GM23338 (cell line): ENCODE data around the gene CRYZL1. TPM values are rescaled to one million over a fixed set of nuclear protein-coding genes. Genes with fewer than 3 reads are reported as not detected.

Source experiments
- ATAC-seq: fragments of 200-7000 bp; cut with Tn5 transposase; 3 replicates; pipeline ENCODE4 v1.9.1; 2020
- DNase-seq: peaks from one replicate; pipeline ENCODE4 v3.0.0-alpha.2; 2015; ENCODE audit warnings: low spot score
- H2AFZ ChIP-seq: fragments of 200-600 bp; sonication (generic); 2 replicates; pipeline ENCODE4 v1.8.0; 2016; ENCODE audit warnings: antibody characterized with exemption, mild to moderate bottlenecking, moderate library complexity
- H3F3A ChIP-seq: fragments of 200-600 bp; sonication (generic); replicated peaks from 2 replicates; pipeline ENCODE4 v1.8.0; 2017; ENCODE audit warnings: antibody characterized with exemption, mixed run types, low read depth
- H3K27ac ChIP-seq: fragments of 200-600 bp; sonication (generic); 2 replicates; pipeline ENCODE4 v1.6.1; 2016; ENCODE audit warnings: low read depth
- H3K27me3 ChIP-seq: fragments of 200-600 bp; sonication (generic); 2 replicates; pipeline ENCODE4 v1.8.0; 2016; ENCODE audit warnings: mild to moderate bottlenecking, mixed run types, moderate library complexity; ENCODE audit not compliant: insufficient read depth
- H3K36me3 ChIP-seq: fragments of 200-600 bp; sonication (generic); 2 replicates; pipeline ENCODE4 v1.8.0; 2016; ENCODE audit warnings: mild to moderate bottlenecking; ENCODE audit not compliant: insufficient read depth
- H3K4me1 ChIP-seq: fragments of 200-600 bp; sonication (generic); 2 replicates; pipeline ENCODE4 v1.8.0; 2016; ENCODE audit warnings: mild to moderate bottlenecking, moderate library complexity; ENCODE audit not compliant: insufficient read depth
- H3K4me2 ChIP-seq: fragments of 200-600 bp; sonication (generic); 2 replicates; pipeline ENCODE4 v1.7.1; 2017; ENCODE audit warnings: mixed run types
- H3K4me3 ChIP-seq: fragments of 200-600 bp; sonication (generic); 2 replicates; pipeline ENCODE4 v1.6.1; 2016; ENCODE audit warnings: mixed run types
- H3K79me2 ChIP-seq: fragments of 200-600 bp; sonication (generic); replicated peaks from 2 replicates; pipeline ENCODE4 v1.8.0; 2017; ENCODE audit warnings: mild to moderate bottlenecking; ENCODE audit not compliant: insufficient read depth
- H3K9me2 ChIP-seq: fragments of 200-600 bp; sonication (generic); 2 replicates; pipeline ENCODE4 v1.8.0; 2017; ENCODE audit not compliant: insufficient read depth
- H4K20me1 ChIP-seq: fragments of 200-600 bp; sonication (generic); replicated peaks from 2 replicates; pipeline ENCODE4 v1.8.0; 2017; ENCODE audit warnings: mild to moderate bottlenecking; ENCODE audit not compliant: insufficient read depth
- H3K27ac Mint-ChIP-seq: 2 replicates; pipeline ENCODE4 v1.8.0; 2020; ENCODE audit warnings: inconsistent platforms, mild to moderate bottlenecking, moderate library complexity, mixed read lengths
- H3K27me3 Mint-ChIP-seq: 3 replicates; pipeline ENCODE4 v1.8.0; 2022; ENCODE audit warnings: low read depth, mild to moderate bottlenecking, moderate library complexity, mixed read lengths, inconsistent platforms; ENCODE audit not compliant: insufficient read depth, poor library complexity
- H3K36me3 Mint-ChIP-seq: 3 replicates; pipeline ENCODE4 v1.8.0; 2021; ENCODE audit warnings: low read depth, mild to moderate bottlenecking, inconsistent platforms, moderate library complexity, mixed read lengths
- H3K4me1 Mint-ChIP-seq: 3 replicates; pipeline ENCODE4 v1.8.0; 2020; ENCODE audit warnings: mild to moderate bottlenecking, inconsistent platforms, mixed read lengths
- H3K4me3 Mint-ChIP-seq: 3 replicates; pipeline ENCODE4 v1.8.0; 2021; ENCODE audit warnings: moderate library complexity, mild to moderate bottlenecking, inconsistent platforms, mixed read lengths
- H3K9me3 Mint-ChIP-seq: 3 replicates; pipeline ENCODE4 v1.8.0; 2020; ENCODE audit warnings: moderate library complexity, mild to moderate bottlenecking, inconsistent platforms, mixed read lengths
- CREB1 ChIP-seq: fragments of 250-450 bp; sonication (Bioruptor Pico); IDR thresholded peaks from 2 replicates; pipeline ENCODE4 v1.5.0; 2020; ENCODE audit warnings: low read depth, mild to moderate bottlenecking, moderate library complexity
- EZH2 ChIP-seq: fragments of 200-600 bp; sonication (generic); IDR thresholded peaks from one replicate; pipeline ENCODE4 v1.8.0; 2017; ENCODE audit warnings: antibody characterized with exemption, mild to moderate bottlenecking, low read depth; ENCODE audit not compliant: unreplicated experiment
- EZH2phosphoT487 ChIP-seq: fragments of 200-600 bp; sonication (generic); IDR thresholded peaks from one replicate; pipeline ENCODE4 v1.8.1; 2018; ENCODE audit warnings: antibody characterized with exemption; ENCODE audit not compliant: unreplicated experiment
- JUNB ChIP-seq: IDR thresholded peaks from one replicate; pipeline ENCODE4 v1.6.1; 2016; ENCODE audit warnings: antibody characterized with exemption; ENCODE audit not compliant: unreplicated experiment
- NANOG ChIP-seq: IDR thresholded peaks from 2 replicates; pipeline ENCODE4 v1.6.1; 2016; ENCODE audit warnings: antibody characterized with exemption, borderline replicate concordance
- POLR2AphosphoS5 ChIP-seq: IDR thresholded peaks from 2 replicates; pipeline ENCODE4 v1.6.1; 2016; ENCODE audit warnings: antibody characterized with exemption, low read depth
- STAT1 ChIP-seq: IDR thresholded peaks from one replicate; pipeline ENCODE4 v1.6.1; 2016; ENCODE audit warnings: antibody characterized with exemption; ENCODE audit not compliant: unreplicated experiment
- ZNF114 ChIP-seq: fragments of 250-450 bp; sonication (Bioruptor Pico); IDR thresholded peaks from 2 replicates; pipeline ENCODE4 v1.5.0; 2020; ENCODE audit warnings: mild to moderate bottlenecking, moderate library complexity
- ZNF331 ChIP-seq: fragments of 250-450 bp; sonication (Bioruptor Pico); IDR thresholded peaks from 2 replicates; pipeline ENCODE4 v1.5.0; 2020; ENCODE audit warnings: low read depth, mild to moderate bottlenecking, moderate library complexity
- polyA plus RNA-seq: library from polyadenylated mRNA; unstranded; fragments of >200 nt; fragmentation: Nextera tagmentation; extraction: Ambion mirVana; gene quantifications from 2 replicates; pipeline ENCODE4 v1.2.1, GENCODE V29; 2016
- total RNA-seq: library from RNA; depleted of rRNA; stranded (reverse); fragments of >200 nt; shearing (Covaris generic); gene quantifications from 2 replicates; pipeline ENCODE4 v1.2.3, GENCODE V29; 2014
- TF ChIP-seq, protein P1 (sequence below): IDR thresholded peaks from one replicate; pipeline ENCODE4 v1.6.1; 2018; ENCODE audit warnings: antibody characterized with exemption; ENCODE audit not compliant: unreplicated experiment
- TF ChIP-seq, protein P2 (sequence below), 2 experiments: fragments of 200-600 bp in 1 of 2; sonication (generic) in 1 of 2; conservative IDR thresholded peaks; 2 replicates each; pipeline versions ENCODE4 v1.5.1 to v1.6.1; 2016 to 2017; ENCODE audit warnings: antibody characterized with exemption in 2 of 2, low read depth in 2 of 2, mild to moderate bottlenecking in 2 of 2, moderate library complexity in 1 of 2

Gene CRYZL1
- total and polyA plus RNA-seq, 2 experiments from 2014 or later = 23.8 to 40.5 TPM

DNA sequence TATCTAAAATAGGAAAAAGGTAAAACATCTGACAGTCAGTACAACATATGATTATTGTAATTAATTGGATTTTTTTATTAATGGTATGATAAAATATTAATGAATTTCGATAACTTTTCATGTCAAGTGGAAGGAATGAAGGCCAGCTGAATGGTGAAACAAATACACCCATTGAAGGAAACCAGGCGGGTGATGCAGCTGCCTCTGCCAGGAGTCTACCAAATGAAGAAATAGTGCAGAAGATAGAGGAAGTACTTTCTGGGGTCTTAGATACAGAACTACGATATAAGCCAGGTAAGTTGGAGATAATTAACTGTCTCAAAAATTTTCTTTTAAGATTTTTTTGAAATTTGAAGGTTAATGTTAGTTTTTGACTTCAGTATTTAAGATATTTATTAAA is 95.5 kb downstream of the CRYZL1 start:
- Histone ChIP-seq H3K79me2 (peaks cover 90% of the 10 kb centered on the region), H3K4me2 (no peak overlapping the region), H3K27me3 (no peaks in the 10 kb centered on the region), H2AFZ (no peak overlapping the region), H3F3A (peaks cover 13% of the 10 kb centered on the region), H3K27ac (no peak overlapping the region), H3K4me3 (no peak overlapping the region), H3K36me3 (peaks cover 29% of the 10 kb centered on the region), H3K9me2 (no peaks in the 10 kb centered on the region), H3K4me1 (peaks cover 7% of the 10 kb centered on the region), H4K20me1 (peaks cover 39% of the 10 kb centered on the region)
- Mint-ChIP-seq H3K27ac (no peak overlapping the region), H3K9me3 (no peaks in the 10 kb centered on the region), H3K27me3 (peaks cover 8% of the 10 kb centered on the region), H3K4me3 (no peak overlapping the region; the same call in 2 of the 3 replicates), H3K4me1 (no peaks in the 10 kb centered on the region; the same call in 1 of the 3 replicates), H3K36me3 (peaks cover 67% of the 10 kb centered on the region)
- TF ChIP-seq ZNF114 (CRISPR knock-in tag) = no peak
- TF ChIP-seq EZH2 = no peak
- TF ChIP-seq, protein P1, sequence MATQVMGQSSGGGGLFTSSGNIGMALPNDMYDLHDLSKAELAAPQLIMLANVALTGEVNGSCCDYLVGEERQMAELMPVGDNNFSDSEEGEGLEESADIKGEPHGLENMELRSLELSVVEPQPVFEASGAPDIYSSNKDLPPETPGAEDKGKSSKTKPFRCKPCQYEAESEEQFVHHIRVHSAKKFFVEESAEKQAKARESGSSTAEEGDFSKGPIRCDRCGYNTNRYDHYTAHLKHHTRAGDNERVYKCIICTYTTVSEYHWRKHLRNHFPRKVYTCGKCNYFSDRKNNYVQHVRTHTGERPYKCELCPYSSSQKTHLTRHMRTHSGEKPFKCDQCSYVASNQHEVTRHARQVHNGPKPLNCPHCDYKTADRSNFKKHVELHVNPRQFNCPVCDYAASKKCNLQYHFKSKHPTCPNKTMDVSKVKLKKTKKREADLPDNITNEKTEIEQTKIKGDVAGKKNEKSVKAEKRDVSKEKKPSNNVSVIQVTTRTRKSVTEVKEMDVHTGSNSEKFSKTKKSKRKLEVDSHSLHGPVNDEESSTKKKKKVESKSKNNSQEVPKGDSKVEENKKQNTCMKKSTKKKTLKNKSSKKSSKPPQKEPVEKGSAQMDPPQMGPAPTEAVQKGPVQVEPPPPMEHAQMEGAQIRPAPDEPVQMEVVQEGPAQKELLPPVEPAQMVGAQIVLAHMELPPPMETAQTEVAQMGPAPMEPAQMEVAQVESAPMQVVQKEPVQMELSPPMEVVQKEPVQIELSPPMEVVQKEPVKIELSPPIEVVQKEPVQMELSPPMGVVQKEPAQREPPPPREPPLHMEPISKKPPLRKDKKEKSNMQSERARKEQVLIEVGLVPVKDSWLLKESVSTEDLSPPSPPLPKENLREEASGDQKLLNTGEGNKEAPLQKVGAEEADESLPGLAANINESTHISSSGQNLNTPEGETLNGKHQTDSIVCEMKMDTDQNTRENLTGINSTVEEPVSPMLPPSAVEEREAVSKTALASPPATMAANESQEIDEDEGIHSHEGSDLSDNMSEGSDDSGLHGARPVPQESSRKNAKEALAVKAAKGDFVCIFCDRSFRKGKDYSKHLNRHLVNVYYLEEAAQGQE = no peak
- TF ChIP-seq, protein P2, sequence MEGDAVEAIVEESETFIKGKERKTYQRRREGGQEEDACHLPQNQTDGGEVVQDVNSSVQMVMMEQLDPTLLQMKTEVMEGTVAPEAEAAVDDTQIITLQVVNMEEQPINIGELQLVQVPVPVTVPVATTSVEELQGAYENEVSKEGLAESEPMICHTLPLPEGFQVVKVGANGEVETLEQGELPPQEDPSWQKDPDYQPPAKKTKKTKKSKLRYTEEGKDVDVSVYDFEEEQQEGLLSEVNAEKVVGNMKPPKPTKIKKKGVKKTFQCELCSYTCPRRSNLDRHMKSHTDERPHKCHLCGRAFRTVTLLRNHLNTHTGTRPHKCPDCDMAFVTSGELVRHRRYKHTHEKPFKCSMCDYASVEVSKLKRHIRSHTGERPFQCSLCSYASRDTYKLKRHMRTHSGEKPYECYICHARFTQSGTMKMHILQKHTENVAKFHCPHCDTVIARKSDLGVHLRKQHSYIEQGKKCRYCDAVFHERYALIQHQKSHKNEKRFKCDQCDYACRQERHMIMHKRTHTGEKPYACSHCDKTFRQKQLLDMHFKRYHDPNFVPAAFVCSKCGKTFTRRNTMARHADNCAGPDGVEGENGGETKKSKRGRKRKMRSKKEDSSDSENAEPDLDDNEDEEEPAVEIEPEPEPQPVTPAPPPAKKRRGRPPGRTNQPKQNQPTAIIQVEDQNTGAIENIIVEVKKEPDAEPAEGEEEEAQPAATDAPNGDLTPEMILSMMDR (conservative IDR thresholded peaks at IDR 0.05; ENCODE audit: low read depth in 2 of 2) = no peak
- TF ChIP-seq POLR2AphosphoS5 = no peak
- TF ChIP-seq NANOG = no peak
- ATAC-seq = no peak
- no peak for DNase-seq

DNA sequence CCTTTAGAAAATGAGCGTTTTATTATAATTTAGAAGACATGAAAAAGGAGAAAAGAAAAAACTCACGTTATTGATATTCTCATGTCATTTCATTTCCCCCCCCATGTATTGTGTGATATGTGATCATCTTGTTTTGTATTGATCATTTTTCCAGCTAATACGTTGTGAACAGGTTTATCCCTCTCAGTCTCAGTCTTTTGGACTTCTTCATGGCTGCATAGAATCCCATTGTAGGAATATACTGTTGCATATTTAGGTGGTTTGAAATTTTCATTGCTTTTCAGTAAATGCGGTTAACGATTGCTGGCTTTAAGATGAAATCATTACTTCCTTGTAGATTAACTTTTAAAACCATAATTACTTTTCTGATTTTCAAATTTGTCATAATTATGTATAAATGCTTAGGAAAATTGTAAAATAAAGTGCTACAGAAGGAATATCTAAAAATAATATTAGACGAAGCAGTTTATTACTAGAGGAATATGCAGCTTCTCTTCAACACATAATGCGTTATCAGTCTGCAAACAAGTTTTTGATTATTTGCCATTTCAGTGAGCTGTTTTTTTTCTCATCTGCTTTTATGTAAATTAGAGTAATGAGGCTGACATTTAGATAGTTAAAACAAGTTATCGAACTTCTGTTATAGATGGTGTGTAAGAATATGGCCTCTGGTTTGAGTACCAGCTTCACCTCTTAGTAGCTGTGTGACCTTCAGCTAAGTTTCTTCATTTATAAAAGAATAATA is 96.9 kb downstream of the CRYZL1 start:
- Mint-ChIP-seq H3K36me3 (peaks cover 64% of the 10 kb centered on the region), H3K27me3 (peaks cover 8% of the 10 kb centered on the region), H3K4me3 (peak overlapping the region; percentile 96), H3K27ac (no peak overlapping the region), H3K9me3 (no peaks in the 10 kb centered on the region), H3K4me1 (peaks cover 11% of the 10 kb centered on the region)
- Histone ChIP-seq H3K27ac (no peak overlapping the region), H3F3A (peaks cover 13% of the 10 kb centered on the region), H3K27me3 (no peaks in the 10 kb centered on the region), H4K20me1 (peaks cover 45% of the 10 kb centered on the region), H3K79me2 (peaks cover 90% of the 10 kb centered on the region), H3K4me1 (peaks cover 7% of the 10 kb centered on the region), H3K9me2 (no peaks in the 10 kb centered on the region), H3K4me2 (peak overlapping the region; percentile 87), H3K36me3 (peaks cover 24% of the 10 kb centered on the region; the same call in 1 of the 2 replicates), H2AFZ (no peak overlapping the region), H3K4me3 (peak overlapping the region; percentile 97)
- DNase-seq (no peak), ATAC-seq (no peak)
- no peak for TF ChIP-seq STAT1
- TF ChIP-seq, protein P2 (conservative IDR thresholded peaks at IDR 0.05; ENCODE audit: low read depth in 2 of 2) = no peak
- TF ChIP-seq CREB1 (CRISPR knock-in tag) = no peak
- no peak for TF ChIP-seq ZNF331
- no peak for TF ChIP-seq ZNF114 (CRISPR knock-in tag)
- no peak for TF ChIP-seq EZH2phosphoT487
- TF ChIP-seq JUNB = no peak
- no peak for TF ChIP-seq POLR2AphosphoS5
- no peak for TF ChIP-seq NANOG
- TF ChIP-seq EZH2 = no peak
